H9 (cell line): ENCODE data around the gene RTL5. TPM values are rescaled to one million over a fixed set of nuclear protein-coding genes. Genes with fewer than 3 reads are reported as not detected.

Experiments used
- DNase-seq: peaks from one replicate; pipeline ENCODE4 v3.0.0-alpha.2; 2017
- H2AFZ ChIP-seq: one replicate; pipeline ENCODE4 v1.6.1; 2013; ENCODE audit warnings: mild to moderate bottlenecking, low read length, control low read depth, moderate library complexity
- H2AK5ac ChIP-seq: 2 replicates; pipeline ENCODE4 v1.6.1; 2013; ENCODE audit warnings: low read length, control low read depth, mixed read lengths; ENCODE audit not compliant: insufficient read length
- H2BK120ac ChIP-seq: one replicate; pipeline ENCODE4 v1.6.1; 2013; ENCODE audit warnings: low read depth, mild to moderate bottlenecking, low read length, control low read depth, inconsistent platforms; ENCODE audit not compliant: poor library complexity, severe bottlenecking
- H2BK12ac ChIP-seq: 2 replicates; pipeline ENCODE4 v1.6.1; 2013; ENCODE audit warnings: low read length, control low read depth, mixed read lengths, low read depth; ENCODE audit not compliant: insufficient read length
- H2BK15ac ChIP-seq: 2 replicates; pipeline ENCODE4 v1.6.1; 2013; ENCODE audit warnings: low read depth, low read length, control low read depth
- H2BK20ac ChIP-seq: one replicate; pipeline ENCODE4 v1.6.1; 2013; ENCODE audit warnings: low read depth, mild to moderate bottlenecking, low read length, control low read depth, inconsistent platforms; ENCODE audit not compliant: poor library complexity, severe bottlenecking
- H2BK5ac ChIP-seq: 2 replicates; pipeline ENCODE4 v1.6.1; 2013; ENCODE audit warnings: low read length, control low read depth, mixed read lengths; ENCODE audit not compliant: insufficient read length
- H3K14ac ChIP-seq: 2 replicates; pipeline ENCODE4 v1.6.1; 2013; ENCODE audit warnings: low read length, control low read depth; ENCODE audit not compliant: insufficient read depth
- H3K18ac ChIP-seq: 2 replicates; pipeline ENCODE4 v1.6.1; 2013; ENCODE audit warnings: low read depth, mild to moderate bottlenecking, mixed read lengths, low read length, control low read depth; ENCODE audit not compliant: insufficient read length
- H3K23ac ChIP-seq: 2 replicates; pipeline ENCODE4 v1.6.1; 2013; ENCODE audit warnings: low read length, control low read depth, mixed read lengths, low read depth; ENCODE audit not compliant: insufficient read length
- H3K23me2 ChIP-seq: 2 replicates; pipeline ENCODE4 v1.6.1; 2013; ENCODE audit warnings: low read depth, mild to moderate bottlenecking, mixed read lengths, low read length, control low read depth; ENCODE audit not compliant: insufficient read length, poor library complexity, severe bottlenecking
- H3K27ac ChIP-seq: 2 replicates; pipeline ENCODE4 v1.5.1; 2013; ENCODE audit warnings: low read length, control low read depth, mixed read lengths, low read depth; ENCODE audit not compliant: insufficient read length
- H3K27me3 ChIP-seq: 2 replicates; pipeline ENCODE4 v1.6.1; 2013; ENCODE audit warnings: low read length, control low read depth, inconsistent platforms; ENCODE audit not compliant: insufficient read depth
- H3K4ac ChIP-seq: 2 replicates; pipeline ENCODE4 v1.6.1; 2013; ENCODE audit warnings: low read depth, mild to moderate bottlenecking, control low read depth, inconsistent platforms, low read length, moderate library complexity
- H3K4me1 ChIP-seq: 2 replicates; pipeline ENCODE4 v1.6.1; 2013; ENCODE audit warnings: low read length, control low read depth, inconsistent platforms; ENCODE audit not compliant: insufficient read depth
- H3K4me2 ChIP-seq: 2 replicates; pipeline ENCODE4 v1.6.1; 2013; ENCODE audit warnings: low read length, control low read depth, mixed read lengths; ENCODE audit not compliant: insufficient read length, insufficient read depth
- H3K56ac ChIP-seq: 2 replicates; pipeline ENCODE4 v1.6.1; 2013; ENCODE audit warnings: low read depth, mild to moderate bottlenecking, mixed read lengths, low read length, control low read depth; ENCODE audit not compliant: insufficient read length
- H3K79me1 ChIP-seq: 2 replicates; pipeline ENCODE4 v1.6.1; 2013; ENCODE audit warnings: low read depth, mild to moderate bottlenecking, moderate library complexity, low read length, control low read depth, inconsistent platforms; ENCODE audit not compliant: insufficient read depth, poor library complexity, severe bottlenecking
- H3K79me2 ChIP-seq: 2 replicates; pipeline ENCODE4 v1.6.1; 2013; ENCODE audit warnings: low read length, control low read depth, inconsistent platforms; ENCODE audit not compliant: insufficient read depth
- H3K9ac ChIP-seq: 2 replicates; pipeline ENCODE4 v1.6.1; 2013; ENCODE audit warnings: low read length, control low read depth, mixed read lengths; ENCODE audit not compliant: insufficient read length; ENCODE audit errors: extremely low read depth
- H3K9me3 ChIP-seq: one replicate; pipeline ENCODE4 v1.6.1; 2013; ENCODE audit warnings: low read depth, low read length, inconsistent platforms; ENCODE audit not compliant: control insufficient read depth
- H3T11ph ChIP-seq: one replicate; pipeline ENCODE4 v1.6.1; 2013; ENCODE audit warnings: mild to moderate bottlenecking, low read length, control low read depth, inconsistent platforms
- H4K20me1 ChIP-seq: one replicate; pipeline ENCODE4 v1.6.1; 2013; ENCODE audit not compliant: control insufficient read depth, insufficient read length, insufficient read depth
- H4K5ac ChIP-seq: 2 replicates; pipeline ENCODE4 v1.6.1; 2013; ENCODE audit warnings: low read depth, mild to moderate bottlenecking, mixed read lengths, low read length, control low read depth; ENCODE audit not compliant: insufficient read length
- H4K8ac ChIP-seq: replicated peaks from 2 replicates; pipeline ENCODE4 v1.6.1; 2013; ENCODE audit warnings: low read length, control low read depth, mixed read lengths, low read depth; ENCODE audit not compliant: insufficient read length
- H4K91ac ChIP-seq: 2 replicates; pipeline ENCODE4 v1.6.1; 2013; ENCODE audit warnings: low read depth, mild to moderate bottlenecking, moderate library complexity, mixed read lengths, low read length, control low read depth; ENCODE audit not compliant: insufficient read length
- H3K27ac Mint-ChIP-seq, 3 experiments: 2 replicates in 2 of 3; 3 replicates in 1 of 3; pipeline ENCODE4 v1.8.0; 2020 to 2021; ENCODE audit warnings: mixed read lengths in 3 of 3, mild to moderate bottlenecking in 1 of 3, moderate library complexity in 1 of 3
- H3K27me3 Mint-ChIP-seq: 2 replicates; pipeline ENCODE4 v1.8.0; 2021; ENCODE audit warnings: low read depth, mild to moderate bottlenecking, moderate library complexity, mixed read lengths
- H3K36me3 Mint-ChIP-seq, 3 experiments: 2 replicates in 2 of 3; 3 replicates in 1 of 3; pipeline ENCODE4 v1.8.0; 2020 to 2021; ENCODE audit warnings: low read depth in 3 of 3, mixed read lengths in 3 of 3; ENCODE audit not compliant: insufficient read depth in 1 of 3
- H3K4me1 Mint-ChIP-seq, 2 experiments: 2 replicates each; pipeline ENCODE4 v1.8.0; 2020; ENCODE audit warnings: mixed read lengths in 2 of 2
- H3K4me3 Mint-ChIP-seq, 2 experiments: 2 replicates in 1 of 2; 3 replicates in 1 of 2; pipeline ENCODE4 v1.8.0; 2020 to 2021; ENCODE audit warnings: mild to moderate bottlenecking in 2 of 2, mixed read lengths in 2 of 2, moderate library complexity in 1 of 2
- H3K9me3 Mint-ChIP-seq, 2 experiments: 2 replicates in 1 of 2; 3 replicates in 1 of 2; pipeline ENCODE4 v1.8.0; 2020; ENCODE audit warnings: mild to moderate bottlenecking in 2 of 2, mixed read lengths in 2 of 2, moderate library complexity in 1 of 2
- CTCF ChIP-seq: fragments of 200-600 bp; sonication (generic); conservative IDR thresholded peaks from 3 replicates; pipeline ENCODE4 v1.8.0; 2021; ENCODE audit warnings: antibody characterized with exemption, mild to moderate bottlenecking
- WGBS: extraction: QIAGEN DNeasy Blood & Tissue Kit; methylation state at CpG from one replicate; pipeline ENCODE4 v1.1.7; 2013; ENCODE audit warnings: missing lambda C conversion rate, low lambda C conversion rate, mixed read lengths; ENCODE audit not compliant: insufficient read length; ENCODE audit errors: extremely low coverage; 5-methylcytosine and 5-hydroxymethylcytosine counted together
- total RNA-seq: library from RNA; stranded (reverse); gene quantifications from 2 replicates; pipeline ENCODE4 v1.2.1, GENCODE V29; 2021

RTL5 gene
- total RNA-seq, 1 experiment from 2014 or later = 1.2 TPM

- H3K9ac ChIP-seq = no peak overlapping the region
- WGBS = no CpG with 5 or more reads among the region's 7 CpGs
- no peak overlapping the region for H2BK20ac ChIP-seq
- H2BK120ac ChIP-seq = no peak overlapping the region
- Mint-ChIP-seq H3K4me1 (peaks cover 15 to 37% of the 10 kb centered on the region in 2 experiments), H3K9me3 (peaks cover 87 to 90% of the 10 kb centered on the region in 2 experiments), H3K4me3 (no peak overlapping the region), H3K27me3 (no peaks in the 10 kb centered on the region; the same call in none of the 2 replicates), H3K27ac (no peak overlapping the region), H3K36me3 (peaks cover 0 to 10% (median 3%) of the 10 kb centered on the region in 3 experiments; a peak in 5 of 7 replicates)
- H3K4ac ChIP-seq = no peak overlapping the region
- no peak overlapping the region for H2BK12ac ChIP-seq
- DNase-seq = no peak
- no peak overlapping the region for H3K4me2 ChIP-seq
- peaks cover 40% of the 10 kb centered on the region for H3K9me3 ChIP-seq
- H3K14ac ChIP-seq = no peak overlapping the region
- no peak overlapping the region for H4K91ac ChIP-seq
- no peak overlapping the region for H2BK5ac ChIP-seq
- no peak overlapping the region for H4K8ac ChIP-seq
- no peaks in the 10 kb centered on the region for H3K4me1 ChIP-seq
- H3K23me2 ChIP-seq = no peaks in the 10 kb centered on the region
- no peak overlapping the region for H3K56ac ChIP-seq
- no peaks in the 10 kb centered on the region for H3K79me1 ChIP-seq
- no peak overlapping the region for H2AK5ac ChIP-seq
- H3T11ph ChIP-seq = no peak overlapping the region
- H4K20me1 ChIP-seq = no peaks in the 10 kb centered on the region
- no peak overlapping the region for H2BK15ac ChIP-seq
- H3K79me2 ChIP-seq = no peaks in the 10 kb centered on the region
- H2AFZ ChIP-seq = no peak overlapping the region
- H3K27me3 ChIP-seq = no peaks in the 10 kb centered on the region
- no peak for TF ChIP-seq CTCF
- no peak overlapping the region for H3K23ac ChIP-seq
- no peak overlapping the region for H4K5ac ChIP-seq
- H3K18ac ChIP-seq = no peak overlapping the region
- H3K27ac ChIP-seq = no peak overlapping the region
These were observed 50.9 kb downstream of the RTL5 start for GRCh38 chrX:72080800-72081199.
